ENCODE results near the gene SEC23IP.
"Not testable (repeated sequence)": the region's sequence is repeated elsewhere in the genome, so short reads cannot be mapped to it uniquely, and the experiment has no call there.

DNA sequence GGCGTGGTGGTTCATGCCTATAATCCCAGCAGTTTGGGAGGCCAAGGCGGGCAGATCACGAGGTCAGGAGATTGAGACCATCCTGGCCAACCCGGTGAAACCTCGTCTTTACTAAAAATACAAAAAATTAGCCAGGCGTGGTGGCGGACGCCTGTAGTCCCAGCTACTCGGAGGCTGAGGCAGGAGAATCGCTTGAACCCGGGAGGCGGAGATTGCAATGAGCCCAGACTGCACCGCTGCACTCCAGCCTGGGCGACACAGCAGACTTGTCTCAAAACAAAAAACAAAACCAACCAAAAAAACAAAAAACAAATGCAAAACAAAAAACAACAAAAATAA is 712 bp upstream of the SEC23IP start:
- TF ChIP-seq, protein P1, sequence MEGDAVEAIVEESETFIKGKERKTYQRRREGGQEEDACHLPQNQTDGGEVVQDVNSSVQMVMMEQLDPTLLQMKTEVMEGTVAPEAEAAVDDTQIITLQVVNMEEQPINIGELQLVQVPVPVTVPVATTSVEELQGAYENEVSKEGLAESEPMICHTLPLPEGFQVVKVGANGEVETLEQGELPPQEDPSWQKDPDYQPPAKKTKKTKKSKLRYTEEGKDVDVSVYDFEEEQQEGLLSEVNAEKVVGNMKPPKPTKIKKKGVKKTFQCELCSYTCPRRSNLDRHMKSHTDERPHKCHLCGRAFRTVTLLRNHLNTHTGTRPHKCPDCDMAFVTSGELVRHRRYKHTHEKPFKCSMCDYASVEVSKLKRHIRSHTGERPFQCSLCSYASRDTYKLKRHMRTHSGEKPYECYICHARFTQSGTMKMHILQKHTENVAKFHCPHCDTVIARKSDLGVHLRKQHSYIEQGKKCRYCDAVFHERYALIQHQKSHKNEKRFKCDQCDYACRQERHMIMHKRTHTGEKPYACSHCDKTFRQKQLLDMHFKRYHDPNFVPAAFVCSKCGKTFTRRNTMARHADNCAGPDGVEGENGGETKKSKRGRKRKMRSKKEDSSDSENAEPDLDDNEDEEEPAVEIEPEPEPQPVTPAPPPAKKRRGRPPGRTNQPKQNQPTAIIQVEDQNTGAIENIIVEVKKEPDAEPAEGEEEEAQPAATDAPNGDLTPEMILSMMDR (IDR thresholded peaks at IDR 0.05) = not testable (repeated sequence)
- TF ChIP-seq EZH2, EZH2phosphoT487 (IDR thresholded peaks at IDR 0.05): not testable (repeated sequence)
